Activated CD4-positive, CD25-positive, alpha-beta regulatory T cell treated with anti-CD3 and anti-CD28 coated beads, Interleukin-2, amount 50 U/mL, for 24 hours (primary cell): ENCODE data around the gene LRFN5.
"Not testable (repeated sequence)": the region's sequence is repeated elsewhere in the genome, so short reads cannot be mapped to it uniquely, and the experiment has no call there.

Source experiments
- ATAC-seq, 2 donors: fragments of 150-1000 bp; cut with Tn5 transposase; one replicate each; pipeline ENCODE4 v1.10.0; 2021; ENCODE audit warnings: mild to moderate bottlenecking in 1 of 2, moderate library complexity in 1 of 2

Gene LRFN5

DNA sequence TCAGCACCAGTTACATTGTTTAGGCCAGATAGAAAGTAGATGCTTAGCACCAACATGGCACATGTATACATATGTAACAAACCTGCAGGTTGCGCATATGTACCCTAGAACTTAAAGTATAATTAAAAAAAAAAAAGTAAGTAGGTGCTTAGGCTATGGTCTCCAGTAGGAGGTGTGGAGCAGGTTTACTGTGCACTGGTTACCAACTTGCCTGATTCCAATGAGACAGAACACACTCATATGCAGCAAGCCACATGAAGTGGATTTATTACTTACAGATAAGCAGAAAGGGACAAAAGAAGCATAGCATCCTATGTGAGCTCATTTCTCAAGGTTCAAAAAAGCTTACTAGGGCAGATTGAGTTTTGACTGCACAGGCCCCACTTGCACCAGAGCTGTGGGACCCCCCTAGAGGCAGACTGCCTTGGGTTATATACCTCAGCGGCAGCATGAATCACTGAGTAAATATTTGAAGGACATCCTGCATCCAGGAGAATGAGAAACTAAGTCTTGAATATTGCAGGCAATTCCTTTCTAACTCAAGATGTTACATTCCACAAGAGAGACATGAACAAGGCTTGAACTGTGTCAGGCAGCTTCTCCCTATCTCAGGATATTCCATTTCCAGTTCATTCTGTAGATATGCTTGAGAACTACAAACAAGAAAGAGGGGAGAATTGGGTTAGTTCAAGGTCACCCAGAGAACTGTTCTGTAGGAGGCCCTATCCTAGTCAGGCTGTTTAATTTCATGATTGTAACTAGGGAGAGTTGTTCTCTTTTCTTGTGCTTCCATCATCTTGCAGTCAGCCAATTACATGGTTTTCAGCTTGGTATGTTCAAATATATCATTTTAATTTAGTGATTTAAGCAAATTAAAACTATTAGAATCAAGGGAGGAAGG is 30.1 kb downstream of the LRFN5 start:
- ATAC-seq: no peak

- ATAC-seq: no peak
Measured at GRCh38 chr14:41641690-41642089, 35.0 kb downstream of the LRFN5 start.

DNA sequence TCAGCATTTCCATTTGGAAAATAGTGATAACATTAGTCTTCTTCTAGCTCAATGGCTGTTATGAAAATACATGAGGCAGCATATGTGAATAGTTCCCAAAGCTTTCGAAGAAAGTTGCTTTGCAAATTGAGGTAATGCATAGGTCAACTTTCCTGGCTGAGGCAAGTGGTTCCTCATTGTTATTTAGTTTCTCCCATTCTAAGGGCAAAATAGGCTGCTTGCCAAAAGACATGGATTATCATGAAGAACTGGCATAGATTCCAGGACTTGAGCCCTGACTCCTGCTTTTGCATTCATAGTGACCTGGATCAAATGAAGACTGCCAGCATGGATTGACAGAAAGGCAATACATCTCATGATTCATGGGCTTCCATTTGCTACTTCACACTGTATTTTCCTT is 35.7 kb downstream of the LRFN5 start:
- no peak for ATAC-seq

GRCh38 chr14:41642789-41643188 is 36.1 kb downstream of the LRFN5 start:
- ATAC-seq: no peak

GRCh38 chr14:41644606-41645005 is 37.9 kb downstream of the LRFN5 start:
- no peak for ATAC-seq

- no peak for ATAC-seq
Measured at GRCh38 chr14:41650802-41651201, 44.1 kb downstream of the LRFN5 start.

DNA sequence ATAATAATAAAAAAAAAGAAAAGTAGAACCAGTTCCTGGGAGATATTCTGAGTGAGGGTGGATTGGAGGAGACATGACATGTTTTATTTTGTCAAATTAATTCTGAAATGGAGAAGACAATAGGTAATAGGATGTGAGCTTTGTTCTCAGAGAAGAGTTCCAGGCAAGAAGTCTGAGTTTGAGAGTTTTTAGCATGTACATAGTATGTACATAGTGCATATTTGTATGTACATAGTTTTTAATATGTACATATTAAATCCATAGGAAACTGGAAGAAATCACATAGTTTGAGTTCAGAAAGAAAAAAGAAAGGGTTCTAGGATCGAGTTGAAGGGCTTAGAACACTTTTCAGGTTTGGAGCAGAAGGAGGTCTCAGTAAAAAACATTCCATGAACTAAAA is 47.5 kb downstream of the LRFN5 start:
- no peak for ATAC-seq

DNA sequence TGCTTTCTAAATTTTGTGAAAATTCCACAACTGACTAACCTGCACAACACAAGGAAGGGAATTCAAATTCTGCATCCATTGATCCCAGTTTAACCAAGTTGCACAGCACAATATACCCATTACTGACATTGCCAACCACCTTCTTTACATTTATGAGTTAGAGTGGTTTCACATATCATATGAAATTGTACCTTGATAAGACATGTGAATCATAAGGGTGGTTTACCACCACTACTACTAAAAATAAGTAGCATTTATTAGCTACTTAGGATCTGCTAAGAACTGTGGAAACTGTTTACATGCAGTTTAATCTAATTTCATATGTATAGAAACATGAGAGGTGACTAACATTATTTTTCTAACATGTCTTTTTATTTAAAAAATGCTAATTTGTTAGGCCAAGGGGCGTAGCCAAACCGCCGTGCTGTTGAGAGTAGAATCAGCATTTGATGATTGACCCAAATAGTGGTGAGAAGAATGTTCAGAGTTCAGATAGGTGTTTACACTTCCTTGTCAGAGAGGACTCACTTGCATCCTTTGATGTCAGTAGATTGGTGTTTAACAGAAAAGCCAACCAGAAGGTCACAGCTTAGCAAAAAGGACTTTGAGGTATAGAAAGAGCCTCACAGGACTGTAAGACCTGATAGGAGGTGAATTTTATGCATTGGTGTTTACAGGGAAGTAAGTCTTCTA is 56.2 kb downstream of the LRFN5 start:
- no peak for ATAC-seq

GRCh38 chr14:41663473-41663850 is 56.8 kb downstream of the LRFN5 start:
- no peak for ATAC-seq

DNA sequence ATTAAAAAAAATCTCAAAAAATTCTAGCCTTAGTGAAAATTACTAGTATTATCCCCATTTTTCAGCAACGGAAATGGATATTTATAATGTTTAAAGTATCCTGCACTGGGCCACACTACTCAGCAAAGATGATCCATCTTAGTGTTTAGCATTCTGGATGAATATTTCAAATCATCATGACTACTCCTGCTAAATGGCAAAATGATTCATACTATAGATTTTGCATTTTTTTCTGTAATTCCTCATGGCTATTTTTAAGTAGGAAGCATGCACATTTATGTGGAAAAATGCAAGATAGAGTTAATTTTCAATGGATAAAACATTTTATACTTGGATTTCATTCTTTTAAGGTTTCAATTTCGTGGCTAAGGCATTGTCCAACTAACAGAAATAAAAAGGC is 59.6 kb downstream of the LRFN5 start:
- no peak for ATAC-seq

- ATAC-seq: no peak
Measured at GRCh38 chr14:41668356-41668755, 61.7 kb downstream of the LRFN5 start.

DNA sequence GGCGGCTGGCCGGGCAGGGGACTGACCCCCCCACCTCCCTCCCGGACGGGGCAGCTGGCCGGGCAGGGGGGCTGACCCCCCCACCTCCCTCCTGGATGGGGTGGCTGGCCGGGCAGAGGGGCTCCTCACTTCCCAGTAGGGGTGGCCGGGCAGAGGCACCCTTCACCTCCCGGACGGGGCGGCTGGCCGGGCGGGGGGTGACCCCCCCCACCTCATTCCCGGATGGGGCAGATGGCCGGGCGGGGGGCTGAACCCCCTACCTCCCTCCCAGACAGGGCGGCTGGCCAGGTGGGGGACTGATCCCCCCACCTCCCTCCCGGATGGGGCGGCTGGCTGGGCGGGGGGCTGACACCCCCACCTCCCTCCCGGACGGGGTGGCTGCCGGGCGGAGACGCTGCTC is 66.9 kb downstream of the LRFN5 start:
- not testable (repeated sequence) for ATAC-seq

DNA sequence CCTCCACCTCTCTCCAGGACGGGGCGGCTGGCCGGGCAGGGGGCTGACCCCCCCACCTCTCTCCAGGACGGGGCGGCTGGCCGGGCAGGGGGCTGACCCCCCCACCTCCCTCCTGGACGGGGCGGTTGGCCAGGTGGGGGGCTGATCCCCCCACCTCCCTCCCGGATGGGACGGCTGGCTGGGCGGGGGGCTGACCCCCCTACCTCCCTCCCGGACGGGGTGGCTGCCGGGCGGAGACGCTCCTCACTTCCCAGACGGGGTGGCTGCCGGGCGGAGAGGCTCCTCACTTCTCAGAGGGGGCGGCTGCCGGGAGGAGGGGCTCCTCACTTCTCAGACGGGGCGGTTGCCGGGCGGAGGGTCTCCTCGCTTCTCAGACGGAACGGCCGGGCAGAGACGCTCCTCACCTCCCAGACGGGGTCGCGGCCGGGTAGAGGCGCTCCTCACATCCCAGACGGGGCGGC is 67.9 kb downstream of the LRFN5 start:
- ATAC-seq: not testable (repeated sequence)

DNA sequence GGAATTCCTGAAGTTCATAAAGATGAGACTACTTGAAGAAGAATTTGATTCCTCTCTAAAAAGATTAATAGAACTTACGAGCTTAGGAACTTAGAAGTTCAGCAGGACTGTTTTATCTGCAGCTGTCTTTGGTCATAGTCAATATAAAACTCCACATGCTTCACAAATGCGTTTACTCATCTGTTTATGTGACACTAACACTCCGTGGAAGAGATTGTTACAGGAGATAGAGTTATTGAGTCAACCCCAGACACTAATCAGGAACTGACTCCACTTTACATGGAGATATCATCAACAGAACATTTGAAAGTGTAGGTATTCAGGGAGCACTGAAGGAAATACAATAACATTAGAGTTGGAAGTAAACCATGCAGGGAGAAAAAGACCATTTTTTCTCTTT is 92.8 kb downstream of the LRFN5 start:
- ATAC-seq: no peak

DNA sequence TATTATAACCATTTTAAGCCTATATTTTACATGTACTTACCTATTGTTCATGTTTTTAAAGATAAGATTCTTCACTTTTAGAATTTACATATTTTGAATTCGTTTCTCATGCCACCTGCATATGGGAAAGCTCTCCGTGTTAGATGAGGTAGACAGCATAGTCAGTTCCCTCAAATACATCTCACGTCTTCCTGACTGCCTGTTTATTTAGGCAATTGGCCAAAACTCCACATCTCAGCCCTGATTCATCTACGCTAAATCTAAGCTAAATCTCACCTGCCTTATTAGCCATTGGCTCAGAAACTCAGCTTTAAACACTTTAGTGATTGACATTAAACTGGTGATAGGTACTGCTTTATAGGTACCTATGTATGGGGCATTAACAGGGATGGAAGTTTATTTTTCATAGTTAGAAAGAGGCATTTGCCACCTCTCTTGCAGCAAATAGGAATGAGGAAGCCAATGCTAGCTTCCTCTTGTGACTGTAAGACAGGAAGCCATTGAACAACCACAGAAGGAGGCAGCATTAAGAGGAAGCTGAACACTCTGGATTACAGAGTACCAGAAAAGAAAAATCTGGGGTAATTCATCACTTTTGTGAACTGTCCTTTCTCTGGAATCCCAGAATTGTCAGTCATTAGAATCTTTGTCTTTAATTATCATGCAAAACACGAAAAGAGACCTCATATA is 111.9 kb downstream of the LRFN5 start:
- no peak for ATAC-seq

DNA sequence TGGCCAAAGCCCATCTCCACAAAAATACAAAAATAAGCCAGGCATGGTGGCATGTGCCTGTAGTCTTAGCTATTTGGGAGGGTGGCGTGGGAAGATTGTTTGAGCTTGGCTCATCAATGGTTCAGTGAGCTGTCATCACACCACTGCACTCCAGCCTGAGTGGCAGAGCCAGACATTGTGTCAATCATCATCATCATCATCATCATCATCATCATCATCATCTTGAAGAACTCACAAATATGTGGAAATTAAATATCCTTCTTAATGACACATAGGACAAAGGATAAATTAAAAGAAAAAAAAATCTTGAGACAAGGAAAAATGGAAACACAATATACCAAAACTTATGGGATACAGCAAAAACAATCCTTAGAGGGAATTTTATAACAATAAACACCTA is 132.5 kb downstream of the LRFN5 start:
- no peak for ATAC-seq

GRCh38 chr14:41743140-41743539 is 136.5 kb downstream of the LRFN5 start:
- no peak for ATAC-seq

DNA sequence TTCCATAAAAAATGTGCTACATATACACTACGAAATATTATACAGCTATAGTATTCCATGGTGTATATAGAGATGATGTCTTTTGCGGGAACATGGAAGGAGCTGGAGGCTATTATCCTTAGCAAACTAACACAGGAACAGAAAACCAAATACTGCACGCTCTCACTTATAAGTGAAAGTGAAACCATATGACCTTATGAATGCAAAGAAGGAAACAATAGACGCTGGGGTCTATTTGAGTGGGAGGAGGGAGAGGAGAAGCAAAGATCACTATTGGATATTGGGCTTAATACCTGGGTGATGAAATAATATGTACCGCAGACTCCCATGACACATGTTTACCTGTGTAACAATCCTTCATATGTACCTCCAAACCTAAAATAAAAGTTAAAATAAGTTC is 142.8 kb downstream of the LRFN5 start:
- peak; percentile 63 to 73 for ATAC-seq

DNA sequence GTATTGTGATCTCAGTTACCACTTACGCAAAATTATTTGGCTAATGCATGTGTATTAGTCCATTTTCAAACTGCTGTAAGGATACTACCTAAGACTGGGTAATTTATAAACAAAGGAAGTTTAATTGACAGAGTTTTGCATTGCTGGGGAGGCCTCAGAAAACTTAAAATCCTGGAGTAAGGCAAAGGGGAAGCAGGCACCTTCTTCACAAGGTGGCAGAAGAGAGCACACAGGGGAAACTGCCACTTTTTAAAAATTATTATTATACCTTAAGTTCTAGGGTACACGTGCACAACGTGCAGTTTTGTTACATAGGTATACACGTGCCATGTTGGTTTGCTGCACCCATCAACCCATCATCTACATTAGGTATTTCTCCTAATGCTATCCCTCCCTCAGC is 143.9 kb downstream of the LRFN5 start:
- ATAC-seq: not testable (repeated sequence)

GRCh38 chr14:41758011-41758665 is 151.5 kb downstream of the LRFN5 start:
- no peak for ATAC-seq

DNA sequence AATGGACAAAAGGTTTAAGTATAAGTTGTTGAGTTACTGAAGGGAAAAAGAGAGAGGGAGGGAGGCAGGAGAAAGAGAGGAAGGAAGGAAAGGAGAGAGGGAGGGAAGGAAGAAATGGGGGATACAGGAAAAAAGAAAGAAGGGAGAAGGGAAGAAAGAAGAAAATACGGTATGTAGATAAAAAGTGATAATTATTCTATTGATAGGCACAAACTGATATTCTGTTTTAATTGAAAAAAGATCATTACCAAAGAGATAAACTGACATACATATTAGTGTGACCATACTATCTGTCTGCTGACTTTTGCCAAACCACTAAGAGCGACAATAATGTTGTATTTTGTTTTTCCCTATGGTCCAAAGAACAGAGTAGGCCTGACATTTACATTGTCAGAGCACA is 154.5 kb downstream of the LRFN5 start:
- ATAC-seq: no peak

DNA sequence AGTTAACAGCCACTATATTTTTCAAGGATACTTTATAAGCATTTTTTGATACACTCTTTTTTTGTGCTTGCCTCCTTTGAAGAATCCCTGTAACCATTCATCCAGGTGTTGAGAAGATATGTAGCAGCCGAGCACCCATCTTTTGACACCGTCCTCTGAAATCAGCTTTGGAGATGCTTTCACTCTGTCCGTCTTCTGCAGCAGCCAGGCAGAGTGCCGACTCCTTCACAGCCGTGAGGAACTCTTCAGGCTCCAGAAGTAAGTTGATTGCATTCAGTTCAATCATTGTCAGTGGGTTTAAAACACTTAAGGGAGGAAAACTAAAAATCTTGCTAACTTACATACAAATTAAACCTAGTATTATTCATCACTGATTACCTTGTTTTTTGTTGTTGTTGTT is 160.1 kb downstream of the LRFN5 start:
- no peak for ATAC-seq
